MM.1S (cell line): ENCODE data around the gene HARS1.

ENCODE experiments used
- DNase-seq: peaks from one replicate; pipeline ENCODE4 v3.0.0-alpha.2; 2015
- H2AFZ ChIP-seq: fragments of 300-600 bp; sonication (generic); 2 replicates; pipeline ENCODE4 v1.6.0; 2016; ENCODE audit warnings: antibody characterized with exemption, low read length
- H3F3A ChIP-seq: fragments of 300-600 bp; sonication (generic); 2 replicates; pipeline ENCODE4 v1.6.1; 2016; ENCODE audit warnings: mild to moderate bottlenecking, antibody characterized with exemption, low read length, moderate library complexity, mixed read lengths; ENCODE audit not compliant: insufficient read depth
- H3K27ac ChIP-seq: fragments of 300-600 bp; sonication (generic); 2 replicates; pipeline ENCODE4 v1.5.1; 2016; ENCODE audit warnings: mild to moderate bottlenecking, low read length
- H3K27me3 ChIP-seq: fragments of 300-600 bp; sonication (generic); replicated peaks from 2 replicates; pipeline ENCODE4 v1.6.0; 2016; ENCODE audit warnings: low read length; ENCODE audit not compliant: insufficient read depth
- H3K36me3 ChIP-seq: fragments of 300-600 bp; sonication (generic); replicated peaks from 2 replicates; pipeline ENCODE4 v1.6.1; 2016; ENCODE audit warnings: mild to moderate bottlenecking, low read length, mixed read lengths; ENCODE audit not compliant: insufficient read depth
- H3K4me1 ChIP-seq: fragments of 300-600 bp; sonication (generic); 2 replicates; pipeline ENCODE4 v1.6.1; 2016; ENCODE audit warnings: low read length, mixed read lengths
- H3K4me2 ChIP-seq: fragments of 300-600 bp; sonication (generic); 2 replicates; pipeline ENCODE4 v1.6.0; 2016; ENCODE audit warnings: low read depth, low read length
- H3K4me3 ChIP-seq: fragments of 300-600 bp; sonication (generic); 2 replicates; pipeline ENCODE4 v1.5.1; 2016; ENCODE audit warnings: low read length, mixed read lengths
- H3K79me2 ChIP-seq: fragments of 300-600 bp; sonication (generic); 2 replicates; pipeline ENCODE4 v1.6.1; 2016; ENCODE audit warnings: mixed run types, low read length, mixed read lengths
- H3K9ac ChIP-seq: fragments of 300-600 bp; sonication (generic); 2 replicates; pipeline ENCODE4 v1.6.1; 2016; ENCODE audit warnings: low read length, mixed read lengths
- H3K9me2 ChIP-seq: fragments of 300-600 bp; sonication (generic); replicated peaks from 2 replicates; pipeline ENCODE4 v1.6.1; 2016; ENCODE audit warnings: mild to moderate bottlenecking, low read length, mixed read lengths; ENCODE audit not compliant: insufficient read depth
- H3K9me3 ChIP-seq: fragments of 300-600 bp; sonication (generic); replicated peaks from 2 replicates; pipeline ENCODE4 v1.6.1; 2016; ENCODE audit warnings: mild to moderate bottlenecking, low read length, mixed read lengths; ENCODE audit not compliant: insufficient read depth
- H4K20me1 ChIP-seq: fragments of 300-600 bp; sonication (generic); 2 replicates; pipeline ENCODE4 v1.6.1; 2016; ENCODE audit warnings: mild to moderate bottlenecking, low read length, moderate library complexity, mixed read lengths; ENCODE audit not compliant: insufficient read depth
- CTCF ChIP-seq: fragments of 300-600 bp; sonication (generic); IDR thresholded peaks from 2 replicates; pipeline ENCODE4 v1.5.1; 2016; ENCODE audit warnings: antibody characterized with exemption, low read length, mixed read lengths
- EZH2 ChIP-seq: fragments of 300-600 bp; sonication (generic); optimal IDR thresholded peaks from 2 replicates; pipeline ENCODE3; 2017; ENCODE audit warnings: low read depth, mild to moderate bottlenecking, antibody characterized with exemption, low read length, mixed read lengths
- EZH2phosphoT487 ChIP-seq: fragments of 300-600 bp; sonication (generic); IDR thresholded peaks from 2 replicates; pipeline ENCODE4 v1.6.1; 2018; ENCODE audit warnings: antibody characterized with exemption, low read length

The HARS1 gene

GRCh38 chr5:140700177-140701144, 9.3 kb upstream of the HARS1 start, which contains the start of gene ZMAT2:
TSS of gene ZMAT2 (plus strand) at chr5:140700447. CDS start at chr5:140700461, 14 bp downstream.
- peaks cover 20% of the 10 kb centered on the region for H3K36me3 ChIP-seq
- peaks cover 6% of the 10 kb centered on the region for H3K4me1 ChIP-seq
- no peaks in the 10 kb centered on the region for H3F3A ChIP-seq
- no peak for TF ChIP-seq CTCF
- TF ChIP-seq EZH2: no peak
- no peak for TF ChIP-seq EZH2phosphoT487
- H2AFZ ChIP-seq: peak within 1 kb of the TSS; percentile 73
- H3K27me3 ChIP-seq: no peaks in the 10 kb centered on the region
- peak within 1 kb of the TSS; percentile 74 for H3K9ac ChIP-seq
- H4K20me1 ChIP-seq: no peaks in the 10 kb centered on the region
- H3K9me3 ChIP-seq: no peaks in the 10 kb centered on the region
- no peak within 1 kb of the TSS for H3K27ac ChIP-seq
- no peaks in the 10 kb centered on the region for H3K9me2 ChIP-seq
- peak; percentile 99 for DNase-seq
- peak within 1 kb of the TSS; percentile 92 for H3K4me3 ChIP-seq
- H3K79me2 ChIP-seq: peaks cover 24% of the 10 kb centered on the region
- H3K4me2 ChIP-seq: peak within 1 kb of the TSS; percentile 71

- TF ChIP-seq EZH2 (no peak), CTCF (no peak), EZH2phosphoT487 (no peak)
- Histone ChIP-seq H3K9ac (no peak overlapping the region), H3K79me2 (peaks cover 41% of the 10 kb centered on the region), H3K4me3 (no peak overlapping the region), H3K9me3 (no peaks in the 10 kb centered on the region), H3K27ac (no peak overlapping the region), H3K27me3 (no peaks in the 10 kb centered on the region), H3K36me3 (peaks cover 14% of the 10 kb centered on the region; the same call in 1 of the 2 replicates), H3K4me1 (peaks cover 10% of the 10 kb centered on the region), H4K20me1 (no peaks in the 10 kb centered on the region), H3K9me2 (no peaks in the 10 kb centered on the region), H3F3A (no peaks in the 10 kb centered on the region), H3K4me2 (no peak overlapping the region), H2AFZ (no peak overlapping the region)
- DNase-seq: no peak
Measured at GRCh38 chr5:140696891-140697492, 5.8 kb upstream of the HARS1 start.

GRCh38 chr5:140694276-140694675, 3.1 kb upstream of the HARS1 start:
- H3K9me2 ChIP-seq: no peaks in the 10 kb centered on the region
- no peaks in the 10 kb centered on the region for H4K20me1 ChIP-seq
- peaks cover 49% of the 10 kb centered on the region for H3K79me2 ChIP-seq
- TF ChIP-seq EZH2: no peak
- TF ChIP-seq EZH2phosphoT487: no peak
- TF ChIP-seq CTCF: no peak
- DNase-seq: no peak
- no peak overlapping the region for H2AFZ ChIP-seq
- H3K4me2 ChIP-seq: no peak overlapping the region
- no peaks in the 10 kb centered on the region for H3K9me3 ChIP-seq
- H3K36me3 ChIP-seq: peaks cover 14% of the 10 kb centered on the region; the same call in 1 of the 2 replicates
- H3K27ac ChIP-seq: no peak overlapping the region
- peaks cover 10% of the 10 kb centered on the region; the same call in 1 of the 2 replicates for H3K4me1 ChIP-seq
- H3K27me3 ChIP-seq: no peaks in the 10 kb centered on the region
- no peak overlapping the region for H3K9ac ChIP-seq
- H3F3A ChIP-seq: peaks cover 15% of the 10 kb centered on the region
- H3K4me3 ChIP-seq: no peak overlapping the region
